ENCODE results near the gene HPCAL4.

The HPCAL4 gene

GRCh38 chr1:39631361-39632322 is 59.6 kb downstream of the HPCAL4 start:
- DNase-seq, result no peak

- no peak for DNase-seq
These were observed 62.4 kb downstream of the HPCAL4 start for GRCh38 chr1:39628807-39629350.
